HG02571 (cell line): Measurements from ENCODE around the gene NEUROD2.

Experiments used
- ATAC-seq: cut with Tn5 transposase; IDR thresholded peaks from one replicate; pipeline ENCODE4 v1.9.1; 2021; ENCODE audit warnings: mild to moderate bottlenecking, moderate library complexity; ENCODE audit not compliant: unreplicated experiment

The NEUROD2 gene

DNA sequence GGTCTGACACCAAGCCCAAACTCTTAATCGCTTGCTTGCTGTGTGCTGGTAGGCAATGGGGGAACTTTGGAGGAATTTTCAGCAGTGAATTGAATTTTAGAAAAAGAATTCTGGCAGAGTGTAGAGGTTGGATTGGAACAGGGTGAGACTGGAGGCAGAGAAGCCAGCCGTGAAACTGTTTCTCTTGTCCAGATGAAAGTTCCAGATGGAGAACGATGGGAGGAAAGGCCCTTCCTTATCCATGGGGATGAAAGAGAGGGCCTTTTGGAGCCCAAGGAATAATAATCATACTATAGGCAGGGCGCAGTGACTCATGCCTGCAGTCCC is 26.0 kb downstream of the NEUROD2 start:
- ATAC-seq, result no peak

DNA sequence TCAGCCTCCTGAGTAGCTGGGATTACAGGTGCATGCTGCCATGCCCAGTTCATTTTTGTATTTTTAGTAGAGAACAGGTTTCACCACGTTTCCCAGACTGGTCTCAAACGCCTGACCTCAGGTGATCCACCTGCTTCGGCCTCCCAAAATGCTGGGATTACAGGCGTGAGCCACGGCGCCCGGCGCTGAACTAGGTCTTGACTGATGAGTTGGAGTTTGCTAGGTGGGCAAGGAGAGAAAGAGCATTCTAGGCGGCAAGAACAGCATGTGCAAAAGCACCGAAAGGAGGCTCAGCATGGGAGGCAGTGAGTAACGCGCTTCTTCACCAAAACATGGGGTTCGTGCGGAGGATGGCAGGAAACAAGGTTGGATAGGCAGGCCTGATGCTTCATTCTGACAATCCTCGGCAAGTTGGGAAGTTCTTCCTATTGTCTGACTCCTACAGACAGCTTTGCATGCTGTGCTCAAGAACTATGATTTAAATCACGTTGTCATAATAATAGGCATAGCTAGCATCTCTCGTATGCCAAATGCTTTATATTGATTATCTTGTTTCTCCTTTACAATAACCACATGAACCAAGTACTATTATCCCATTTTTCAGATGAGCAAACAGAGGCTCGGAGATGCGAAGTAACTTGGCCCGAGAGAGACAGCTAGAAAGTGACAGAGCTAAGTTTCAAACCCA is 26.5 kb downstream of the NEUROD2 start:
- no peak for ATAC-seq

DNA sequence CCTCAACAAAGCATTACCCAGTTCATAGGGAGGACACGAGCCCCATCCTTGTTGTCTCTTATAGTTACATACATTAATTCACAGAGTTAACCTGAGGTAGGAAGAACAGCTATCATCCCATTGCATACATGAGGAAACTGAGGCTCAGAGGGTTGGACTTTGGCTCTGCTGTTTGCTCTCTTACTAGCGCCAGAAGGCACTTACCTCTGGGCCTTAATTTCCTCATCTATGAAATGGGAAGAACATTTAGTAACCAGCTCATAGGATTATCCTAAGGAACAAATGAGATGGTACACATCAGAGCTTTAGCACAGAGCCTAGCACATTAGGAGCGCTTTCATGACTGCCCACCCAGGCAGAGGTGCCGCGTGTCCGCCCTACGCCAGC is 27.6 kb downstream of the NEUROD2 start:
- ATAC-seq, result no peak

DNA sequence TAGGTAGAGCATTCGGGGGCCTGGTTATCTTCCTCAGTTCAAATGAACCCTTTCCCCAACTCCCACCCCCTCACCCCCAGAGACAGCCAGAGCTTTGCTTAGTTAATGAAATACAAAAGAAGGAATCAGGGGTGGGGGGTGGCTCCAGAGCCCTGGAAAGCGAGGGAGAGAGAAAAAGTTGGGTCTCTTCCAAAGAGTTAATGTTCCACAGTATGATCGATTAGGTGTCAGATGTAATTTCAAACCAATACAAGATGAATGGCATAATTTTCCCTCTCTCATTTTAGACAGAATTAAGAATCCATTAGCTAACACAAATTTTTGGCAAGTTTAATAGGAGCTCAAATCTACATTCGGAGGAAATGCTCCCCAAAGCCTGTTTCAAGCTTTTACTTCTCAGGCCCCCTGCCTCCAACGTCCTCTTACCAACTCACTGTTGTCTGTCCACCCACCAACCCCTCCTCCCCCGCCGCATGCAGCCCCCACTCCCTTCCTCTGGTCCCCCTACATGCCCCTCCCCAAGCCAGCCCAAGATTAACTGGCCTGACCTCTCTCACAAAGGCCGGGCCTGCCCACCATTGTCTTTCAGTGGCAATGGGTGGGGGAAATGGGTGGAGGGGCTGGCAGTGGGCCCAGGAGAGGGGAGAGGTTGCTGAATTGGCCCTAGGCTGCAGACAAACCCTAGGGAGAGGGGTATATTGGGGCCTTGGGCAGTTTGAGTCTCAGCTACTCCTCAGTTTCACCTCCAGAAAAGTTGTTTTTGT is 28.2 kb downstream of the NEUROD2 start:
- ATAC-seq, result no peak

DNA sequence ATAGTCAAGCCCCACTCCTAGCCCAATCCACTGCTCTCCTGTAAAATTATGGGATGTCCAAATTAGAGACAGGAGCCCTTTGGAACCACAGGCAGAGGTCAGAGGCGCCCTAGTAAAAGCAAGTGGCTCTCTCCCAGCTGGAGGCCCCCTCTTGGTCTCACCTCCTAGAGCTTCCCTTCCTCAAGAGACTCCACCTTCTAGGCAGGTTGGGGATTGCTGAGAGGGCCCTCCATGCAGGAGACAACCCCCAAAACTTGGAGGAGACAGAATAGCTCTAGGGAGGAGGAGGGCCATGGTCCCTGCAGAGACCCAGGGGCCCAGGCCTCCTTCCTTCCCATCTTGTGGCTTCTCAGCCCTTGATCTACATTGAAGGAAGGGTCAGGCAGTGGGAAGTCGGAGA is 29.4 kb downstream of the NEUROD2 start:
- no peak for ATAC-seq

DNA sequence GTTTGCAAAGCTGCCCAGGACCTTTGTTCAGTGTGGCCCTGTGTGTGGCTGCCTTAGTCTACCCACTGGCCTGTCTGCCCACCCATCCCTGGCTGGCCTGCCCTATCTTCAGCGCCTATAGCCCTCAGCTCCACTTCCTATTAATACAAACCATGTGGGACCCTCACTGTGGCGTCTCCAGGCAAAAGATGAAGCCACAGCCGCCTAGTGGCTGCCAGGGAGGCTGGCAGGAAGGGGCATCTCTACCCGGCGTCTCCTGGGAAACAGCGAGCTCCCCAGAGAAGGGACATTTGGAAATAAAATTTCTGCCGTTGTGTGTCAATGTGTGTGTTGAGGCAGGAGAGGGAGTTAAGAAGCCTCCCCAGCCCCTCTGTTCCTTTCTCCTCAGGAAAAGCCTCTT is 31.5 kb downstream of the NEUROD2 start:
- ATAC-seq, result no peak

DNA sequence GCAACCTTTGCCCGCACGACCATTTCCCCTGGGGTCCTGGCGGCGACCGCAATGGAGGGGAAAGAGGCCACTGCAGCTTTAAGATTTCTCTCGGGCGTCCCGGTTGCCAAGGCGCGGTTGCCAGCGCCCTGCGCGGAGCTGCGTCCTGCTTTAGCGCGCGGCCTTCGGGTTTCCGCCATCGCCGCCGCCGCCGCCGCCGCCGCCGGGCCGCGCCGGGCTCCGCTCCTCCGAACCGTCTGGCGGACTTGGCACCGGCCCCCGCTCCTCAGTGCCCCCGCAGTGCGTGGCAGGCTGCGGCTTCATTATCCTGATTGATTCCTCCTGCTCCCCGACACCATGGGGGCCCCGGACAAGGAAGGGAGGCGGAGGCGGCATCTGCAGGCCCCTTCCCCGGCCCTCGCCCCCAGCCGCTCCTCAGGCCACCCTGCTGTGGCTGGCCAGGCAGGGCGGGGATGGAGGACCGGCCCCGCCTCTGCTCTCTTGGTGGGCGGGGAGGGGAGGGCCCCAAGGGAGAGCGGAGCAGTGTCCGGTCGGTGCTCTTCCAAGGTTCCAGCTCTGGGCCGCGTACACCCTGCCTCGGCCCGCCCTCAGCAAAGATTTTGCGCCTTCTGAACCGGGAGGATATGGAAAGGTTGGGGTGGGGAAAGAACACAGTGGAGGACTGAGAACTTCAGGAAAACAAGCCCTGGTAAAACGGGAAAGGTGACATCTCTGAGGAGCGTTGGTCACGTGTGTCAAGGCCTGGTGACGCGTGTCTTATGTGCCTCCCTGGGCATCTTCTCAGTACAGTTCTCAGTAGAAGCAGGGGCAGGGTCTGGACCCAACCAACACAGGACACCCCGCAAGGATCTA is 34.0 kb downstream of the NEUROD2 start:
- no peak for ATAC-seq

DNA sequence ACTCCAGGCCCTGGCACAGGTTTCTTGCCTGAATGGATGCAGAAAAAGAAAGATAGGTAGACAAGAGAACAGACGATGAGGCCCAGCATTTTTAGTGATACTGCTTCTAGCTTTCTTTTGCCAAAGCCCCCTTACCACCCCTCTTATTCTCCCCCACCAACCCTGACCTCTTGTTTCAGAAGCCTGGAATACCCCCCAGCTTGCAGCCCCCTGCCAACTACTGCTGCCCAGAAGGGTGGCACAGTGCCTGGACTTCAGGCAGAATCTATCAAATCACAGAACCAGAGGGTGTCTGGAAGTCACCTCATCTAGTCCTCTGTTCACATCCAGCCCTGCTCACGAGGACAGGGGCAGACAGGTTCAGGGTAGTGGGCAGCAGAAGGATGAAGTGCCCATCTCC is 35.6 kb downstream of the NEUROD2 start:
- no peak for ATAC-seq

DNA sequence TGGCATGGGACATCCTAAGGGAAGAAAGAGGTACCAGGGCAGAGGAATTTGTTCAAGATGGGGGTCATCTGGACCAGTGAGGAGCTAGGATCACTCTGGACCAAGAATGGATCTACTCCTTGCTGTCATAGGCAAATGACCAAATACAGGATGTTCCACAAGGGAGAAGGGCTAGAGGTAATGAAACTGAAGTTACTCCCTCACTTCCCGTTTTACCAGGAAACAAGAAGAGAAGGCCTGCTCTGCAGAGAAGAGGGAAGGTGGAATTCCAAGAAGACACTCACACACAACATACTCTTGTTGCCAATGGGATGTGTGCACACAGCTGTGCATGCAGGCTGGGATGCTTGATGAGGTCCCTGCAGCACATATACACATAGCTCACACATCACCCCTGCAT is 38.6 kb downstream of the NEUROD2 start:
- no peak for ATAC-seq

DNA sequence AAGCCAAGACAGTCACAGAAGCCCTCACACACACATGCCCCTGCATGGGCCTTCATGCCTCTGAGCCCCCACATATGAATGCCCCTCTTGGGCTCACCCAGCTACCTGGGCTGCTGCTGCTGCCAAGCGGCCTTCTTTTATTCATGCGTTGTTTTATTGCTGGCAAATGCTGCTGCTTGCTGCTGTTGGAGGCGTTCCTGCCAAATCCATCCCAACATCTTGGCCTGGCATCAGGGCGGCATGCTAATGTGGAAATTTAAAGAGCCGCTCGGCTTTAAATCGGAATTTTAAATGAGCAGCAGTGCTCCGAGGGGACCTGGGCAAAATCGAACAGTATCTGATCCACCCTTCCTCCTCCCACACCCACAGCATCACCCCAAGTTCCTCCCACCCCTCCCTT is 39.0 kb downstream of the NEUROD2 start:
- ATAC-seq, result no peak

DNA sequence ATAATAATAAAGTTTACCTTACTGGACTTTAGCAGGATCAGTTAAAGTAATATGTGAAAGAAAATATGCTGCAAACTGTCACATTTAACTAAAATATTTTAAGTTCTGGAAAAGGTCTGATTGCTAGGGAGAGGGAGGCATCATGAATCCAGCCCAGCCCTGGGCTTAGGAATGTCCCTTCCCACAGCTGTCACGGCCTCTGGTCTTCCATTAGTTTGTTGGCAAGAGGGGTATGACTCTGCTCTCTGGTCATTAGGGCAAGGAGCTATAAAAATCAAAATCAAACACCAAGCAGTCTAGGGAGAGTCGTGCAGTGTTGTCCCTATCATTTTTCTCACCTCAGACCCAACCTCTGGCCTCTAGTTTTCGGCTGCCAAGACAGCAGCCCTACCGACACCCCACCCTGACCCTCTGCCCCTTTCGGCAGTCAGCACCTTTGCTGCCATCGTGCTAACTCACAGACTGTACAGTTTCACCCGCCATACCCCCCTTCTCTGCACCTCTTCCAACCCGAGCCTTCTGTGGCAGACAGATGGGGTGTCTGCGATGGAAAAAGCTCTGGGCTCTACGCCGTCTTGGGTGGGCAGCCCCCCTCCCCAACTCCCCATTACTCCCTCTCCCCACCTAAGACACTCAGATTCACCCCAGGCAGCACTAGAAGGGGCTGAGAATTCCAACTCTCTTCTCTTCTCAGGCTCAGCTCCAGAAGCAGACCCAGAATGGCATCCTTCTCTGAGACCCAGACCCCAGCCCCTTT is 41.4 kb downstream of the NEUROD2 start:
- ATAC-seq, result no peak

DNA sequence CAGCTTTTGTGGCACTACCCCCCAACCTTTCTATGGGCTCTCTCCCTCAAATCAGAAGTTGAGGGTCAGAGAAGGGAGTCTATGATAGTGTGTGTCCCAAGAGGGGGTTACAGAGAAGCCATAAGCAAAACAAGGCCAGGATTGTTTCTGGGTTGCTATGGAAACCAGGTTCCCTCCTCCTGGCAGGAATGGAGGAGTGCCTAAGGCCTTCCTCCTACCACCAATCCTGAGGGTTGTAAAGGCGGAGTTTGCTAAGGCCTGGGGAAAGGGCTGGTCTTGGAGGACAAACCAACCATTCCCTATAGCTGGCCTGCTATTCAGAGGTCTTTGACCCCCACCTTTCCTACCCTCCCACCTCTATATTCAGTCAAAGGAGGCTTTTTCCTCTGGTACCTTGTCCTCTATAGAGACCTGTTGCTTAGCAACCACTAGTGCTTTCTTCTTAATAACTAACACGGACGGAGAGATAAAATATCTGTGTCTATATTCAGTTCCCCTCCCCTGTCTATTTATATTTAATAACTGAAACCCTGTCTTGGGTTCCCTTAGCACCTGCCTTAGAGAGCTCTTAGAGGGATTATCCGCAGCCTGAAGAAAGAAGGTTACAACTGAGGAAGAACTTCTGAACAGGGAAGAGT is 43.4 kb downstream of the NEUROD2 start:
- no peak for ATAC-seq

DNA sequence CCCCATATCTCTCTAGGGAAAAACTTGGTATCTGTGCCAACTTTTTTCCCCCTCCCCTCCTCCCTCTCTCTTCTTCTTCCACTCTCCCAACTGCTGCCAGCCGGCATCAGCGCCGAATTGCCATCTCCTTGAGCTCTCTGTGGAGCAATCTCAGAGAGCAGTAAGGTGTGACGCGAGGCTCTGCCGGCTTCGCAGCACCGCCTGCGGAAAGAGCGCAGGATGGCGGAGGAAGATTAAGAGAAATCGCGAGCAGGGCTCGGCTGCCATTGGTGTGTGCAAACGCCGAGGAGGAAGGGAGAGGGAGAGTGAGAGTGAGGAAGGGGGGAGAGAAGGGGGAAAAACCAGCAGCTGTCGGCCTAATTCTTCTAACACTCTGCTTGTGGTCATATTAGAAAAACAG is 44.2 kb downstream of the NEUROD2 start:
- no peak for ATAC-seq

DNA sequence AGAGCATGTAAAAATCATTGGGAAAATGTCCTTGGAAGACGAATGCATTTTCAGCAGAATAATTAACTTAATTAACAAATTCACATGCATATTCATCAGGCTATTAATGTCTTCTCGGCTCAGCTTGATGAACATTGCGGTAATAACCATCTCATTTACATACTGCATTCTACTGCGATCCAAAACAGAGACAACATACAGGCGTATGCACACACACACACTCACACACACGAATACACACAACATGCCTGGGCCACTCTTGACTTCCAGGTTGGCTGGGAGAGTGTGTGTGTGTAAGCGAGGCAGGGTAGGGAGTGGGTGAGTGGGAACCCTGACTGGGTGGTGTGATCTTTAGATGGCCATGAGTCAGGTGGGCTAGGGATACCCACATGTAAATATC is 44.7 kb downstream of the NEUROD2 start:
- ATAC-seq, result no peak

DNA sequence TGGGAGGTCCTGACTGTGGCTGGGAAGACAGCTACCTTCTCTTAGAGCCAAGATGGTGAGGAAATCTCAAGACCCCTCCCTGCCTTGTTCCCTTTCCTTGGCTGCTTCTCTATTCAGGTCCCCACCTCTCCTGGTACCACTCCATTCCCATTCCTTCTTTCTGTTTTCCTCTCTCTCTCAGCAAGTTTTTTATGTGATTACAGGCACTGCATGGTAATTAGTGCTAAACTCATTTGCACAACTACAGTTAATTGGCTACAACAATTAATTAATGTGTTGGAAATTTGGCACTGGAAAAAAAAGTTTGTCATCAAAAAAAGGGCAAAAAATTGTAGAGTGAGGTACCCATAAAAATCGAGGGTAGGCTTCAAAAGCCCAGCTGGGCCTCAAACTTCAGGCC is 45.3 kb downstream of the NEUROD2 start:
- no peak for ATAC-seq

DNA sequence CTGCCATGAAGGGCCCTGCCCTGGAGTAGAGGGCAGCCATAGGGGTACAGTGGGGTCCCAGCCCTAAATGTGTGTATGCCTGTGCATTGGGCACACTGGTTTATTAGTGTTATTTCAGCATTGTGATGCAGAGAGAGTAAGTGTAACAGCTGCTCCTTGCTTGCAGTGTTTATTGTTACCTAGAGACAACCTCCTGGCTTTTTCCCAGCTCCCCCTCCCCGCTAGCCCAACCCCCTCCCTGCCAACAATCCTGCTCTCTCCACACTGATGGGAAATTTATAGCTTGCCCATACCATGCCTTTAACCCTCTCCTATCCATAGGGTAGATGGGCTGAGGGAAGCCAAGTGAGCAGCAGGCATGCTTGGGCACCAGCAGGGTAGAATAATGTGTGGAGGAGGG is 51.3 kb downstream of the NEUROD2 start:
- ATAC-seq, result no peak

DNA sequence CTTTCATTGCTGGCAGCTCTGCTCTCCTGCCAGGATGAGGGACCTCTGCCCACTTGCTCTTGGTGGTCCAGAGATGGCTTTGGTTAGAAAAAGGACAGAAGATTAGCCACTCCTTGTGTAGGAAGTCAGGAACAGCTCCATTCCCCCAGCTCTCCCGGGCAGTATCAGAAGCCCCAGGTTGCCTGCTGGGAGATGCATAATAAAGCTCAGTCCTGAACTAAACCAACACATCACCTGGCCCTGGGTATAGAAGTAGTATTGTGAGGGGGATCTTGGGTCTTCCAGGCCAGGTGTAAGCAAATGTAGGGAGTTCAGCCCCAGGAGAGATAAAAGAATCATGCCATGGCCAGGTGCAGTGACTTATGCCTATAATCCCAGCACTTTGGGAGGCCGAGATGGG is 52.4 kb downstream of the NEUROD2 start:
- no peak for ATAC-seq
